ENCODE results near the gene NCBP1.

DNA sequence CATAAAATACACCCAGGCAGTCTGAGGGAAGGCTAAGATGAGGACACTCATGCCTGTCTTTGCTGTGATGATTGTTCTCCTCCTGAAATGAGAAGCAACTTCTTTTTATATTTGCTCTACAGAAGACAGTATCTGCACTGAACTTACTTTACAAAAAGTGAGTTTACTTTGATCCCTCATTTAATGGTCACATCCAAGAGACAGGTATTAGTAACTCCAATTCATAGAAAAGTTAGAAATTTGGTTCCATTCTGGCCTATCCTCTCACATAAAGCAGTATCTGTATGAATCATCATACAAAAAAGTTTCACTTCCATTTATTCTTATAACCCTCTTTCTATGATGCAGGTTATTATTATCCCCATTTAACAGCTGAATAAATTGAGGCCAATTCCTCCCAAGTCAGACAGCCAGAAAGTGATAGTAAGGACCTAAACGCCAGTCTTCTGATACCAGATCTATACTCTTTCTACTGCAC lies 15.6 kb upstream of the NCBP1 start:
- TF ChIP-seq RCOR1 (IDR thresholded peaks at IDR 0.05; ENCODE audit: low read depth, low read length) (no peak), SREBF2 (IDR thresholded peaks at IDR 0.05) (no peak), TP53 (CRISPR knock-in tag; IDR thresholded peaks at IDR 0.05) (no peak), ZNF302 (CRISPR knock-in tag; IDR thresholded peaks at IDR 0.05) (no peak)
- TF ChIP-seq, protein P1, sequence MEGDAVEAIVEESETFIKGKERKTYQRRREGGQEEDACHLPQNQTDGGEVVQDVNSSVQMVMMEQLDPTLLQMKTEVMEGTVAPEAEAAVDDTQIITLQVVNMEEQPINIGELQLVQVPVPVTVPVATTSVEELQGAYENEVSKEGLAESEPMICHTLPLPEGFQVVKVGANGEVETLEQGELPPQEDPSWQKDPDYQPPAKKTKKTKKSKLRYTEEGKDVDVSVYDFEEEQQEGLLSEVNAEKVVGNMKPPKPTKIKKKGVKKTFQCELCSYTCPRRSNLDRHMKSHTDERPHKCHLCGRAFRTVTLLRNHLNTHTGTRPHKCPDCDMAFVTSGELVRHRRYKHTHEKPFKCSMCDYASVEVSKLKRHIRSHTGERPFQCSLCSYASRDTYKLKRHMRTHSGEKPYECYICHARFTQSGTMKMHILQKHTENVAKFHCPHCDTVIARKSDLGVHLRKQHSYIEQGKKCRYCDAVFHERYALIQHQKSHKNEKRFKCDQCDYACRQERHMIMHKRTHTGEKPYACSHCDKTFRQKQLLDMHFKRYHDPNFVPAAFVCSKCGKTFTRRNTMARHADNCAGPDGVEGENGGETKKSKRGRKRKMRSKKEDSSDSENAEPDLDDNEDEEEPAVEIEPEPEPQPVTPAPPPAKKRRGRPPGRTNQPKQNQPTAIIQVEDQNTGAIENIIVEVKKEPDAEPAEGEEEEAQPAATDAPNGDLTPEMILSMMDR (IDR thresholded peaks at IDR 0.05) = no peak

All from A549 (cell line).